ENCODE measurements around the gene GABBR2.

DNA sequence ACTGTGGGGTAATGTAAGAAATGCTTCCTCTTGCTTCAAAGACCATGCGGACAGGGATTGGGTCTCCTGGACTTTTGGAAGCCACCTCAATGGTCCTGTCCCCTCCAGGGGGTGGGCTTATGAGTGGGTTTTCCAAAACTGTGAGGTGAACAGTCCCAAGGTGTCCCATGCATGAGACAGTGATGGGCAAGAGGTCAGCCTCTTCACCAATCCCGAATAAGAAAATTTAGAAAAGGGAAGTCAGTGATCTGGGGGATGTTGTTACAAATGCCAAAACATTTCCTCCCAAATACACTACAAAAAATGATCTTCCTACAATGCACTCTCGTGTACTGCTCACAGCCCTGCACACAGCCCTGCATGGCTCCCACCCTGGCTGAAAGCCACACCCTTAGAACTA lies 237.6 kb downstream of the GABBR2 start:
- TF ChIP-seq, protein P1, sequence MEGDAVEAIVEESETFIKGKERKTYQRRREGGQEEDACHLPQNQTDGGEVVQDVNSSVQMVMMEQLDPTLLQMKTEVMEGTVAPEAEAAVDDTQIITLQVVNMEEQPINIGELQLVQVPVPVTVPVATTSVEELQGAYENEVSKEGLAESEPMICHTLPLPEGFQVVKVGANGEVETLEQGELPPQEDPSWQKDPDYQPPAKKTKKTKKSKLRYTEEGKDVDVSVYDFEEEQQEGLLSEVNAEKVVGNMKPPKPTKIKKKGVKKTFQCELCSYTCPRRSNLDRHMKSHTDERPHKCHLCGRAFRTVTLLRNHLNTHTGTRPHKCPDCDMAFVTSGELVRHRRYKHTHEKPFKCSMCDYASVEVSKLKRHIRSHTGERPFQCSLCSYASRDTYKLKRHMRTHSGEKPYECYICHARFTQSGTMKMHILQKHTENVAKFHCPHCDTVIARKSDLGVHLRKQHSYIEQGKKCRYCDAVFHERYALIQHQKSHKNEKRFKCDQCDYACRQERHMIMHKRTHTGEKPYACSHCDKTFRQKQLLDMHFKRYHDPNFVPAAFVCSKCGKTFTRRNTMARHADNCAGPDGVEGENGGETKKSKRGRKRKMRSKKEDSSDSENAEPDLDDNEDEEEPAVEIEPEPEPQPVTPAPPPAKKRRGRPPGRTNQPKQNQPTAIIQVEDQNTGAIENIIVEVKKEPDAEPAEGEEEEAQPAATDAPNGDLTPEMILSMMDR (IDR thresholded peaks at IDR 0.05), result no peak
- no peak for TF ChIP-seq POLR2A (IDR thresholded peaks at IDR 0.05)
- no peak for TF ChIP-seq POLR2AphosphoS5 (IDR thresholded peaks at IDR 0.05)

Measured in breast epithelium (tissue), 3 donors.